Erythroblast (primary cell): ENCODE data around the gene FAM98B.

Experiments
- GATA1 ChIP-seq: IDR thresholded peaks from 2 replicates; pipeline ENCODE4 v1.6.1; 2011; ENCODE audit warnings: low read depth, mild to moderate bottlenecking, control low read depth, low read length, moderate library complexity
- POLR2A ChIP-seq: IDR thresholded peaks from 2 replicates; pipeline ENCODE4 v1.6.1; 2011; ENCODE audit warnings: mild to moderate bottlenecking, low read length

DNA sequence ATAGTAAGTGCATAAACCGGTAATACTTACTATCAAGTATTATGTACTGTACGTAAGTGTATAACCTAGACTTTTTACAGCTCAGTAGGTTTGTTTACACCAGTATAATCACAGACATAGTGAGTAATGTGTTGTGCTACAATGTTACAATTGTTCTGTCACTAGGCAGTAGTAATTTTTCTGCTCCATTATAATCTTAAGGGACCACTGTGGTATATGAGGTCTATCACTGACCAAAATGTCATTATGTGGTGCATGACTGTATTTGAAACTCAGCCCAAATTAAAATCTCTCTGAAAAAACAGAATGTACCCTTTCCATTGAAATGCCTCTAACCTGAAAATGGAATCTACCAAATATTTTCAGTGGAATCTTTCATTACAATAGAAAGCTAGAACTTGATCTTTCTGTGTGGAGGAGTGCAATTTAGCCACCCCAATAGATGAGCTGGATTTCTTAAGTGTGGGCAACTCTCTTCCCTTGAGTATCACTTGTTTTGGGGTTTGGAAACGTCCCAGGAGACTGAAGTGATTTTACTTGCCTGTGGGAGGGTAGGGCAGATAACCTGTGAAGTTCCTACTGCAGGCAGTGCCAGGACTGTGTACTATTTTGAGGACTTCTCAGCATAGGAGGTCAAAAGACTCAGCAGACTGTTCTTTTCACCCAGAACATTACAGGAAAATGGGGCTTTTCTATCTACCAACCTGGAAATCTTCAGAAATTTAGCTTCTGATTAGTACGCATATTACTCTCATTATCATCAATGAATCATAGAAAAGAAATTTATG is 50.9 kb downstream of the FAM98B start:
- TF ChIP-seq POLR2A = no peak
- no peak for TF ChIP-seq GATA1
